OCI-M1 (cell line): ENCODE measurements around the gene CYB5D1.

ENCODE experiments used
- DNase-seq: peaks from one replicate; lab custom pipeline; 2025; lab: John Stamatoyannopoulos, UW

Gene CYB5D1

GRCh38 chr17:7833795-7834541, 23.8 kb upstream of the CYB5D1 start, which contains the start of gene KDM6B:
TSS of gene KDM6B (plus strand) at chr17:7834217. CDS start at chr17:7845555, 11,338 bp downstream.
- DNase-seq = peak; percentile 97

GRCh38 chr17:7834542-7834956, 23.3 kb upstream of the CYB5D1 start:
- no peak for DNase-seq

GRCh38 chr17:7834957-7835813, 22.6 kb upstream of the CYB5D1 start:
- DNase-seq = peak; percentile 99

GRCh38 chr17:7835814-7836595, 21.8 kb upstream of the CYB5D1 start:
- DNase-seq = no peak

DNA sequence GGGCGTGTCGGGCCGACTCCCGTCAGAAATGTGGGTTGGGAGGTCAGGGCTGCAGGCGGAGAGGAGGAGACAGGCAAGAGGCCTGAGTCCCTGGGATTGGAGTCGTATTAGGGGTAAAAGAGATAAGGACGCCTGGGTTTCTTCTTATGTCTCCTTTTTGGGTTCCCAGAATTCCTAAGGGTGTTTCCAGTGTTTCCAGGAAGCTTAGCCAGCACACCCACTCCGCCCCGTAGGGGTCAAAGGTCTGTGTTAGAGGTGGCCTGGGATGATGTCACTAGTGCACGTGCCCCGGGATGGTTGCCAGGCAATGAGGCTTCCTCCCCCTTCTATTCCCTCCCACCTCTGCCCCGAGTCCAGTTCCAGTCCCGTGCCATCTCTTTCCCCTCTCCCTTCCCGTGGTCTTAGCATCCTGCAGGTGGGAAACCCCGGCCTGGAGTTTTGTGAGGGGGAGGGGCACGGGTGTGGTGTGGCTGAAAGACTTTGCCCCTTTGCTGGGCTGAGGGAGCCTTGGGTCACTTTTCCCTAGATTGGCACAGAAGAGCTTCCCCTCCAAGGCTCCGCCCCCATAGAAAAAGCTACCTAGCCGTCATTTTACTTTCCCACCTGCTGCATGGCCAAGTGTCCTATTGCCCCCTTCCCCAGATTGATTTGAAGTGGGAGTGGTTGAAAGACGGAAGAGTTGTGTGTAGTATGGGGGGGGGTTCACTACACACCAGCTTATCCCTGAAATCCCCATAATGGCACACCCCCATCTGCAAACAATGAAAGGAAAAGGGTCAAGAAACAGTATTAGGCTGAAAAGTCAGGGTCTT, 21.0 kb upstream of the CYB5D1 start:
- DNase-seq = peak; percentile 100

DNA sequence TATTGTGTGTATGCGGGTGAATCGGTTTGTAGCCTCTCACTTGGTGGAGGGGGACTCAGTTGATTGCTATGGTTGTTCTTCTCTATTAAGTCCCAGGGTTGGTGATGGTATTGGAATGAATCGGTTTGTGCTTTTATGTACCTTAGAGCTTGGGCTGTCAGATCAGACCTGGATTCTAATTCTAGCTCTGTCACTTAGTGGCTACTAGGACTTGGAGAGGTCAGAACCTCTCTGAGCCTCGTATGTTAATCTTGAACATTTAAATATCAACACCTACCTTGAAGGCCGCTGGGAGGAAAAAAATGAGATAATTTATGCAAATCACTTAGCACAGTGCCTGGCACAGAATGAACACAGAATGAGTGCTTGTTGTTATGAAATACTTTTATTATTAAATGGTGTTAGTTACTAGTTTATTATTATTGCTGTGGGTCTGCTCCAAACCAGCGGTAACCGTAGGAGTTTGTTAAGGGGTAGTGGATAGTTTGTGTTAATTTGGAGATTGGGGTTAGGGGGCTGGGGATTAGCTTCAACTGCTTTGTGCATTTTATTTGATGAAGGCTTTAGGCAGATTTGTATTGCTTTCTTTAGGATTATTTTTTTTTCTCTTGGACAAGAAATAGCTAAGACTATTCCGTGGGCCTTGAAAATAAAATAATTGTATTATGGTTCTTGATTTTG, 20.3 kb upstream of the CYB5D1 start:
- DNase-seq = peak; percentile 86

GRCh38 chr17:7838090-7839075, 19.4 kb upstream of the CYB5D1 start:
- DNase-seq = peak; percentile 98

- DNase-seq = peak; percentile 88
Measured at GRCh38 chr17:7839190-7839875, 18.5 kb upstream of the CYB5D1 start.

DNA sequence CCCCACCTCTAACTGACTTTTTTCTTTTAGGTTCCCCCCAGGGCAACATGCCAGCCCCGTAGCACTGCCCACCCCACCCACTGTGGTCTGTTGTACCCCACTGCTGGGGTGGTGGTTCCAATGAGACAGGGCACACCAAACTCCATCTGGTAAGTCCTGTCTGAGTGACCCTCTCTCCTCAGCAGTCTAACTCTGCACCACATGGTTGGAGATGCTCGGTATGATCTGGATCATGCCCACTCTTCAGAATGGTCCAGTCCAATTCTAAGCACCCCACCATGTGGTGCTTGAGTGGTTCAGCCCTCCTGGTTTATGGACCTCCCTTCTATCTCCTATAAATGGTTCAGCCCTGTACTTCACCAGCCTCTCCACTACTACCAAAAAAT, 17.9 kb upstream of the CYB5D1 start:
- DNase-seq = peak; percentile 91

DNA sequence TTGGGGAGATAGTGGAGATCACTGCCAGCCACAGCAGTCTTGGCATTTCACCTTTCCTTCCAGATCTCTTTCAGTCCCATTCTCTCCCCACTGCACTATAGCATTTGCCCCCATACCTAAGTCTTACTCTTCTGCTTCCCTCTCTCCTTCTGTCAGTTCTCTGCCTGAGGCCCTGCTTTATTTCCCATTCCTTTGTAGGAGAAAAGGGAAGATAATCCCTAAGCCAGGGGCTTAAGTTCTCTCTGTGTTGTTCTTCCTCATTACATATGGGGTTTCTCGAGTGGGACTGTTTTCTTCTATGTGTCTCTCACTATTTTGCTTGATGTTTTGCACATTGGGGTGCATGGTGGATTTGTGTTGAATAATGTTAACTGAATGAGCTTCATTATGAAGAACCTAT, 17.4 kb upstream of the CYB5D1 start:
- DNase-seq = no peak

- DNase-seq = no peak
Measured at GRCh38 chr17:7840875-7841274, 16.9 kb upstream of the CYB5D1 start.

GRCh38 chr17:7841396-7841914, 16.3 kb upstream of the CYB5D1 start:
- DNase-seq = peak; percentile 96

DNA sequence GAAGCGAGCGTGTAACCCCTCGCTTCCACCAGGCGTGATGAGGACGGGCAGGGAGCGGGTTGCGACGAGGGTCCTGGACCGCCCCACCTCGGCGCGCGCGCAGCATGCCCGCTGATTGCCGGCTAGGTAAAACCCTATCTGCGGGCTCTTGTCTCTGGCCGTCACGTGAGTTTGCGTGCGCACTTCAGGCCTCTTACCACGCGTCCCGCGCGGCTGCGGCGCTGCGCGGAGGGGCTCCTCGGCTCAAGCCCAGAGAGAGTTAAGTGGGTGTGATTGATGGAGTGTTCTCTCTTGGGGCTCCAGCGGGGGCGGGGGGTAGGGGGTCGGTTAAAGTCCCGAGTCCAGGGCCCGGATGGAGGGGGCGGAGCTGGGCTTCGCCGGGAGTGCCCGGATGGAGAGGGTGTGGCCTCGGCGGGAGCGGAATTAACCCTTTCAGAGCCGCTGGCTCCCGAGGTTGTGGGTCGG, 15.9 kb upstream of the CYB5D1 start:
- peak; percentile 96 for DNase-seq

GRCh38 chr17:7842380-7843256, 15.2 kb upstream of the CYB5D1 start:
- DNase-seq = peak; percentile 92

- DNase-seq = no peak
Measured at GRCh38 chr17:7843257-7843535, 14.6 kb upstream of the CYB5D1 start.

DNA sequence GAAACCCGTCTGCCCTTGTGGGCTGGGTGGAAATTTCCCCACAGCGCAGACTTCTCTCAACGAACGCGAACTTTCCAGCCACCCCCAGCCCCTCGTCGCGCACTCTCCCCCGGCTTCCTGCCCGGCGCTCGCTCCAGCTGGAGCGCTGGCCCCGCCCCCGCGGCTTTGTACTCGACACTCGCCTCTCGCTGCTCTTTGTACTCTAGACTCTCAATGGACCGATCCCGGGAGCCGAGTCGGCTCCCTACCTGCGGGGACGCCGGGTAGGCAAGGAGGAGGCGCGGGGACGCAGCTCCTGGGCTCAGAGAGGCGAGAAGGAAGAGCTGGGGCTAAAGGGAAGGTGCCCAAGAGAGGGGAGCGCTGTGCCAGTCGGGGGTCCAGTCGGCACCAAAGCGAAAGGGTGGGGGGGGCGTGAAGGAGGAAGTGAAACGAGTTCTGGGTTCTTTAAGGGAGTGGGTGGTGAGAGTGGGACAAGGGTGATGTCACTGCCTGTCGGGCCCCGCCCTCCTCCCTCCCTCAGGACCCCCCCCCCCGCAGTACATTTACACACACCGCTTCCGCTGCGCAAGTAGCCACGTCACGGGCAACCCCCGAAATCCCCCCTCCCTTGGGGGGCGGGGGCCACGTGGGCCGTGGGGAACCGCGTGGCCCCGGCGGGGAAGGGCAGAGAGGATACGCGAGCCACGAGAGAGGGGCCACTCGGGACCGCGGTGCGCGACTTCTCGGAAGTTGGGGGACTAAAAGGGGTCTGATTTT, 14.1 kb upstream of the CYB5D1 start:
- DNase-seq = peak; percentile 91
